HepG2 (cell line): ENCODE measurements around the gene SEMA6D. TPM values are rescaled to one million over a fixed set of nuclear protein-coding genes. Genes with fewer than 3 reads are reported as not detected.

Experiments
- ATAC-seq: fragments of 200-7000 bp; cut with Tn5 transposase; 3 replicates; pipeline ENCODE4 v1.9.1; 2020; ENCODE audit warnings: mild to moderate bottlenecking, moderate library complexity
- BruUV-seq: library from RNA; stranded (reverse); fragments of 400-500 nt; replicated peaks from 2 replicates; lab custom pipeline; 2021; lab: Mats Ljungman, UMichigan
- CTCF ChIA-PET: fragments of 300-600 bp; formaldehyde crosslinking; extraction: SDS; loops from one replicate; lab custom pipeline; 2021; ENCODE audit warnings: low total read pairs, inconsistent platforms, low intra/inter-chr PET ratio; lab: Yijun Ruan, JAX
- POLR2A ChIA-PET: fragments of 350-600 bp; sonication (Branson Sonifier 250); formaldehyde crosslinking; loops from one replicate; lab custom pipeline; 2020; ENCODE audit warnings: antibody characterized with exemption, inconsistent platforms; lab: Yijun Ruan, JAX
- DNase-seq: peaks from one replicate; pipeline ENCODE4 v3.0.0-alpha.2; 2015; ENCODE audit warnings: low spot score
- FAIRE-seq: peaks from 3 replicates; lab custom pipeline; 2011; peaks lifted over from hg19 to GRCh38; lab: Jason Lieb, UNC
- H2AFZ ChIP-seq: one replicate; pipeline ENCODE4 v1.6.1; 2011; ENCODE audit warnings: low read length, inconsistent platforms
- H3K27ac ChIP-seq: fragments of 300-600 bp; 3 replicates; pipeline ENCODE4 v1.8.0; 2011; ENCODE audit warnings: mixed run types, mild to moderate bottlenecking, mixed read lengths, low read length, inconsistent platforms; ENCODE audit not compliant: insufficient read depth; ENCODE audit errors: extremely low read length
- H3K27me3 ChIP-seq, 2 experiments: fragments of 200-600 bp in 1 of 2; 2 replicates in 1 of 2; 3 replicates in 1 of 2; pipeline versions ENCODE4 v1.6.0 to v1.8.0; 2011; ENCODE audit warnings: low read length in 2 of 2, mild to moderate bottlenecking in 2 of 2, moderate library complexity in 2 of 2, inconsistent platforms in 1 of 2; ENCODE audit not compliant: insufficient read depth in 2 of 2, control insufficient read depth in 1 of 2
- H3K36me3 ChIP-seq, 2 experiments: fragments of 200-600 bp in 1 of 2; replicated peaks in 1 of 2; 2 replicates in 1 of 2; 3 replicates in 1 of 2; pipeline versions ENCODE4 v1.5.1 to v1.8.0; 2011; ENCODE audit warnings: low read length in 2 of 2, inconsistent platforms in 1 of 2; ENCODE audit not compliant: insufficient read depth in 2 of 2, control insufficient read depth in 1 of 2
- H3K4me1 ChIP-seq: 2 replicates; pipeline ENCODE4 v1.5.1; 2012; ENCODE audit warnings: low read length, inconsistent platforms; ENCODE audit not compliant: insufficient read depth
- H3K4me2 ChIP-seq: 2 replicates; pipeline ENCODE4 v1.6.0; 2011; ENCODE audit warnings: low read depth, low read length, inconsistent platforms
- H3K4me3 ChIP-seq, 3 experiments: fragments of 200-600 bp in 1 of 3; sonication (generic), shearing (Covaris generic) in 1 of 3; replicated peaks in 1 of 3; 2 replicates each; pipeline ENCODE4 v1.5.1; 2011 to 2016; ENCODE audit warnings: low read length in 3 of 3, inconsistent platforms in 2 of 3, low read depth in 2 of 3, mild to moderate bottlenecking in 2 of 3, control low read depth in 1 of 3, mixed read lengths in 1 of 3; ENCODE audit not compliant: insufficient read depth in 1 of 3
- H3K79me2 ChIP-seq: one replicate; pipeline ENCODE4 v1.6.1; 2011; ENCODE audit warnings: low read length, inconsistent platforms; ENCODE audit not compliant: insufficient read depth
- H3K9ac ChIP-seq: 2 replicates; pipeline ENCODE4 v1.6.0; 2011; ENCODE audit warnings: mild to moderate bottlenecking, low read depth, low read length, inconsistent platforms; ENCODE audit not compliant: insufficient read depth
- H3K9me3 ChIP-seq: 2 replicates; pipeline ENCODE4 v1.5.1; 2012; ENCODE audit warnings: mild to moderate bottlenecking, low read length
- H4K20me1 ChIP-seq: 2 replicates; pipeline ENCODE4 v1.6.0; 2011; ENCODE audit warnings: inconsistent platforms, mild to moderate bottlenecking, low read length, moderate library complexity; ENCODE audit not compliant: insufficient read depth
- EHMT2 ChIP-seq: fragments of 200-600 bp; sonication (generic); IDR thresholded peaks from 2 replicates; pipeline ENCODE4 v1.7.0; 2017; ENCODE audit warnings: antibody characterized with exemption, low read depth, low read length, borderline replicate concordance
- FOXJ3 ChIP-seq: sonication (generic); formaldehyde crosslinking; IDR thresholded peaks from 2 replicates; pipeline ENCODE4 v1.4.0; 2020; ENCODE audit warnings: missing genetic modification reagents, mild to moderate bottlenecking, borderline replicate concordance
- JDP2 ChIP-seq: sonication (generic); formaldehyde crosslinking; IDR thresholded peaks from 2 replicates; pipeline ENCODE4 v1.8.1; 2022; ENCODE audit warnings: missing genetic modification reagents, borderline replicate concordance
- SOX6 ChIP-seq, 2 experiments: fragments of 450-650 bp in 1 of 2; sonication (generic) in 1 of 2; formaldehyde crosslinking in 1 of 2; IDR thresholded peaks; 2 replicates each; pipeline versions ENCODE4 v1.4.0 to v1.6.1; 2017 to 2020; ENCODE audit warnings: antibody characterized with exemption in 1 of 2, mild to moderate bottlenecking in 1 of 2, missing genetic modification reagents in 1 of 2
- SRY ChIP-seq: sonication (generic); formaldehyde crosslinking; IDR thresholded peaks from 2 replicates; pipeline ENCODE4 v1.8.0; 2022; ENCODE audit warnings: mild to moderate bottlenecking, missing genetic modification reagents
- TERF1 ChIP-seq: sonication (generic); formaldehyde crosslinking; IDR thresholded peaks from 2 replicates; pipeline ENCODE4 v1.8.0; 2022; ENCODE audit warnings: mild to moderate bottlenecking, missing genetic modification reagents, moderate library complexity
- TRIM22 ChIP-seq: fragments of 450-650 bp; IDR thresholded peaks from 2 replicates; pipeline ENCODE4 v1.6.1; 2017
- ZBTB8A ChIP-seq: sonication (generic); formaldehyde crosslinking; IDR thresholded peaks from 2 replicates; pipeline ENCODE4 v1.4.0; 2020; ENCODE audit warnings: mild to moderate bottlenecking, low read depth, missing genetic modification reagents, borderline replicate concordance
- ZNF12 ChIP-seq: sonication (generic); formaldehyde crosslinking; IDR thresholded peaks from 2 replicates; pipeline ENCODE4 v1.5.0; 2020; ENCODE audit warnings: missing genetic modification reagents
- ZNF337 ChIP-seq: sonication (generic); formaldehyde crosslinking; IDR thresholded peaks from 2 replicates; pipeline ENCODE4 v1.5.1; 2020; ENCODE audit warnings: missing genetic modification reagents, low read depth, mild to moderate bottlenecking, borderline replicate concordance
- WGBS: methylation state at CpG from one replicate; pipeline ENCODE4 v1.1.6; 2017; ENCODE audit warnings: low lambda C conversion rate; 5-methylcytosine and 5-hydroxymethylcytosine counted together
- in situ Hi-C: cut with HindIII; loops from 2 replicates; pipeline ENCODE4 v1.10.0; 2017; ENCODE audit warnings: low pct_unique_long_range_greater_than_20kb; ENCODE audit not compliant: extremely low pct_ligation_motif_present
- intact Hi-C: fragments of 100-400 bp; cut with micrococcal nuclease; formaldehyde crosslinking; loops from one replicate; pipeline ENCODE4 v1.10.0; 2022; ENCODE audit not compliant: unreplicated experiment
- polyA plus RNA-seq, 8 experiments: library from polyadenylated mRNA; depleted of rRNA in 3 of 8; stranded (reverse) in 7 of 8; unstranded in 1 of 8; fragments of >200 nt; fragmentation: Illumina TruSeq in 4 of 8; extraction: Trizol in 4 of 8; gene quantifications; 2 replicates each; pipeline versions ENCODE4 v1.2.1 to v1.2.3, GENCODE V29; 2011 to 2016; ENCODE audit warnings: low read depth in 4 of 8, missing spikeins in 1 of 8, mixed read lengths in 1 of 8; ENCODE audit not compliant: insufficient read depth in 1 of 8
- total RNA-seq, 5 experiments: library from RNA; depleted of rRNA; stranded (reverse); fragments of >200 nt; fragmentation: Illumina TruSeq; extraction: Trizol; gene quantifications; 2 replicates each; pipeline ENCODE4 v1.2.3, GENCODE V29; 2016; ENCODE audit warnings: low read depth in 1 of 5

SEMA6D gene
- total and polyA plus RNA-seq, 2 of the 13 experiments (the other 11 are each of a cell fraction or from before 2014, with no cell fraction given), result not detected

- TF ChIP-seq SOX6 (IDR thresholded peaks at IDR 0.05) (no peak), SOX6 (CRISPR knock-in tag; IDR thresholded peaks at IDR 0.05) (no peak), SRY (no peak), FOXJ3 (CRISPR knock-in tag) (no peak), ZBTB8A (no peak), EHMT2 (no peak)
Measured at GRCh38 chr15:47744973-47745372, 27.7 kb downstream of the SEMA6D start (continued).

- no peak overlapping the region for H3K4me3 ChIP-seq
- no peak for TF ChIP-seq ZNF12
- no peak for TF ChIP-seq ZNF337 (CRISPR knock-in tag)
- TF ChIP-seq TERF1 (CRISPR knock-in tag), result no peak
- no peak for TF ChIP-seq TRIM22
- TF ChIP-seq JDP2, result no peak
- TF ChIP-seq, all 625 proteins: peak for 0
- no peaks in the 10 kb centered on the region for H3K79me2 ChIP-seq
- 6% methylated on average over 3 of the region's 3 CpGs for WGBS
- intact Hi-C loops, result no loop called here
- H3K9ac ChIP-seq, result no peak overlapping the region
- H3K36me3 ChIP-seq, result no peaks in the 10 kb centered on the region
- in situ Hi-C loops, result no loop called here
- ChIA-PET POLR2A (no interaction called here), CTCF (no interaction called here)
- H3K4me2 ChIP-seq, result no peak overlapping the region
- DNase-seq, result no peak
- peaks cover 20% of the 10 kb centered on the region for H3K9me3 ChIP-seq
- H3K4me1 ChIP-seq, result no peaks in the 10 kb centered on the region
- no peak for ATAC-seq
- H3K27ac ChIP-seq, result no peak overlapping the region
- no peaks in the 10 kb centered on the region for H3K27me3 ChIP-seq
- H2AFZ ChIP-seq, result no peak overlapping the region
- BruUV-seq, result no TSS peak
- H4K20me1 ChIP-seq, result no peaks in the 10 kb centered on the region
- FAIRE-seq, result no peak
Measured at GRCh38 chr15:47746516-47746915, 29.2 kb downstream of the SEMA6D start.
